Measurements from ENCODE around the gene AVPI1.
A peak's percentile ranks its signal among the peaks of the same experiment; 100 is the strongest.
"Not testable (repeated sequence)": the region's sequence is repeated elsewhere in the genome, so short reads cannot be mapped to it uniquely, and the experiment has no call there.

The AVPI1 gene

DNA sequence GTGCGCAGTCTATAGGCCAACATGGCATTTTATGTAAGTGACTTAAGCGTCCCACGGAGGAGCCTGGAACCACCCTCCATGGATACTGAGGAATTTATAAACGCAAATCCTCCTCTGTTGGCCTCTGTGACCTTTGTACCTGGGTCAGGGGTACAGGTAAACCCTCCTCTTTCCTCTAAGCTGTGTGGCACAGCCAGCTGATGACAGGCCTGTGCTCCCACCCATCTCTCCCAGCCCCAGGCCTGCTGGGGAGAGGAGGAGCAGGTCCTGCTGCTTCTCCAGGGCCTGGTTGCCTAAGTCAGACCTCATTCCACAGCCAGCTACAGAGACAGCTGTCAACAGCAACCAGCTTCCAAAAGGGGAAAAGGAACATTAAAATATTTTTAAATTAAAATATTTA, 5.0 kb downstream of the AVPI1 start:
- no peak for DNase-seq

DNA sequence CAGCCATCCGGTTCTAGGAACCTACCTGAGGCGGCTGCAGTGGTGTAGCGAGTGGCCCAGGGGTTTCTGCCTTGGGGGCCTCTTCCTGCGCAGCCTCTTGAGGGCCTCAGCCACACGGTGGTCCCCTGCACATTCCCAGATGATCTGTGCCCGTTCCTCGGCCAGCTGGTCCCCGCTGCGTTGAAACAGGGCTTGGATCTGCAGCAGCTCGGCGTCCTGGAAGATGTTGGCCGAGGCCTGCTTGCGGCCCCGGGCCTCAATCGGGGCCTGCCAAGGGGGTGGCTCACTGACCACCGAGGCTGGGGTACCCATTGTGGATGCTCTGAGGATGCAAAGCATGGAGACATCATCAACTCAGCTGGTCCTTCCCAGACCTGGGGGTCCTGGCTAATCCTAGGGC, 7.4 kb downstream of the AVPI1 start:
- no peak for DNase-seq

DNA sequence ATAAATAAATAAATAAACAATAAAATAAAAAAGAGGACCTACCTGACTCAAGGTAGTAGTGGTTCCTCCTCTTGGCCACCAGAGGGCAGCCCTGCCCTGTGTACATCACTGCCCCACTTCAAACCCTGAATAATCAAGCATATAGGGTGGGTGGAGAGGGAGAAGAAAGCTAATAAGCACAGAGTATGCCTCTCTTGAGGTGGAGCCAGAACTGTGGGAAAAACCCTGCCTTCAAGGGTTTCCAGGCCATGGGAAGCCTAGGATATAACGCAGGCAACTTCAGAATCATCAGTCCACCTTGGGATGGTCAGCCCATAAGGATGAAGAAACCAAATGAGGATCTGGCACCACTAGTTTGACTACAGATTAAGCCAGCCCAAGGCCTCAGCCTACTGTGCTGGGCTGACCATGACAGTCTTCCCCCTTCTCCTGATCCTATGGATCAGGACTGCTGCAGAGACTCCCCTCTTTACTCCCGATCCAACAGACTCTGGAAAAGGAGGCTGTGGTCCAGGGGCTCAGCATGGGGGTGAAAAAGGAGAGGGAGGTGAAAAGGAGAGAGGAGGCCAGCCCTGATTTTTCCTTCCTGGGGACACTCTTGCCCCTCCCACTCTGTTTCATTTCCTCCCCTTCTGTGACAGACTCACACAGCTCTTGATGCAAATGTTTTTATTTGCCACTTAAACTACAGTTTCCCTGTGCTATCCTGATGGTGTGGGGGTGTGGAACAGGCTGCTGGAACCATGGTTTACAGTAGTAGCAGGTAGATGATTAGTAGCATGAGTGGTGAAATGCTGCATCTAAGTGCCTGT, 10.1 kb downstream of the AVPI1 start:
- peak in 1 of 2 experiments; percentile 36 for DNase-seq

DNA sequence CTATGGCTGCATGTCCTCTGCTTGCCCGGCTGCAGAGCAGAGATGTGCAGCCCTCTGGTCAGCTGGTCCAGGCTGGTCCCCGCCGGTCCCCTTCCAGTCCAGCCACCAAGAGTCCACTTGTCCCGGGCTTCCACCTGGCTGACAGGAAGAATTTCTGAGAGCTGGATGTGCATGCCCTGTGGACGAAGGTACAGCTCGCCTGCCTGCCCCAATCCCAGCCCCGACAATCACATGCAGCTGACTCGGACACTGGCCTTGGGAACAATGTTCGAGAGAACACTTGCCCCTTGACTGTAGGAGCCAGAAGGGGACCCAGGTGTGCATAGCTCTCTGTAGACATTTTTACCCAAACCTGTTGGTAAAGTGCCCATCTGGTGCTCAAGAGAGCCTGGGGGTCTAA, 11.8 kb downstream of the AVPI1 start:
- DNase-seq = no peak

DNA sequence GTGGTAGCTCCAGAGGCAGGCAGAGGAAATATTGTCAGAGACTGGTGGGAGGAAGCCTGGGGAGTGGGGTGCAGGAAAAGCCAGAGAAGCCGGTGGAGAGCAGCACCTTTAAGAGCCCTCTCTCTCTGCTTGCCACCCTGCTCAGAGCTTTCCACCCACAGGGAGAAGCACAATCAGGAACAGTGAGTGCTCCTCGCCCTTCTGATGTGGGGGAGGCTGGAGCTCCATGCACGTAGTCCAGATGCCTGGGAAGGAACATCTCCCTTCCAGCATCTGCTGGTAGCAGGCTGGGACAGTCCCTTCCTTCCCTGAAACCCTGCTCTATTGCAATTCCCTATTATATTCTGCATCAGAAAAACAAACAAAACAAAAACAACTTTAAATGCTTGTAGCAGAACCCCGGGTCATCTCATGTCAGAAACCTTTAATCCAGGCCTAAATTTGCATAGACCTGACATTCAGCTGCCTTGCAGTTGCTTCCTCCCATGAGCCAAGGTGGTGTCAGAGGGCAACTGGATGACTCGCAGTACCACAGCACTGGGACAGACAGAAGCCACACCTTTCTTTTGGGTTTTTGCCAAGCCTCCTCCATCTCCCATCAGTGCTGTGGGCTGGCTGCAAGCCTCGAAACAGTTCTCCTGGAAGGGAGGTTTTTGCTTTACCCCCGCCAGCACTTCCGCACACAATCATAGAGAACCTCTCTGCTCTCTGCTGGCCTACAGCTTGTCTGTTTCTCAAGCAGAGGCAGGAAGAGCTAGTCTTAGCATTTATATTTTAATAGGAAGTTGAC, 13.1 kb downstream of the AVPI1 start:
- no peak for DNase-seq

DNA sequence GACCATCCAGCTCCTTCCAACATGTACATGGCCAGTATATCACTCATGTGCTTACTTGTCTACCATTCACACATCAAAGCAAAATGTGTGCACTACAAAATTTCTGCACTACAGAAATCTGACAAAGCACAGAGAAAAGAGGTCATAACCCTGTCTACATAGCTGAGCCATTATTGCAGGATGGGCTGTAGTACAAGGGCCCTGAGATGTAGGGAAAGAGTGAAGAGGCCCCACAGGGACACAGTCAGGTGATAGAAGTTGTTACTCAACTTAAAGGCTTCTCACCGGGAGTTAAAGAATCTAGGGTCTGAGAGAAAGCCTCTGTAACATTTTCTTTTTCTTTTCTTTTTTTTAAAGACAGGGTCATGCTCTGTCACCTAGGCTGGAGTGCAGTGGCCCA, 17.5 kb downstream of the AVPI1 start:
- no peak for DNase-seq

DNA sequence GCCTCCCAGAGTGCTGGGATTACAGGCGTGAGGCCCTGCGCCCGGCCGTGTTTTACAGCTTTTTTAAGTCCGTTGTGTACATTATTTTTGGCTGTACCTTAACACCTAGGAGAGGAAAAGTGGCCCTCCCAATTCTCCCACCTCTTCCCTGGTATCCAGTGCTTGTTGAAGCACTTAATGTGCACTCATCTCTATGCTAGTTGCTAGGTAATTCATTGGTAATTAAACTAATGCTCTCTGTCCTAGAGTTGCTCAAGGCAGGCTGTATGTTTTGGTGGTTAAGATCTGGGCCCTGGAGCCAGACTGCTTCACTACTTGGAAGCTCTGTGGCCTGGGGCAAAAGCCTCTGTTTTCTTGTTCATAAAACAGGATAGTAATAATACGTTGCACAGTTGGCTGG, 19.6 kb downstream of the AVPI1 start:
- no peak for DNase-seq

DNA sequence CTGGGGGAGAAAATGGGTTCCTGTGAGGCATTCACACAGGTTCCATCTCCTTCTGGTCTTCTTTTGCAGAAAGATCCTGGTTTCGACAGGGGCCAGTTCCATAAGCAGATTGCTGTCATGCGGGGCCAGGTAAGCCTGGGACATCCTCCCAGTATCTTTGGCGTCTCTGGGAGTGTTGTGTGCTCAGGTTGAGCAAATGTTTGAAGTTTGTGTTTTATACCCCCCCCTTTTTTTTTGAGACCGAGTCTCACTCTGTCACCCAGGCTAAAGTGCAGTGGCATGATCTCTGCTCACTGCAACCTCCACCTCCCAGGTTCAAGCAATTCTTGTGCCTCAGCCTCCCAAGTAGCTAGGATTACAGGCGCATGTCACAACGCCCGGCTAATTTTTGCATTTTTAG, 20.0 kb downstream of the AVPI1 start:
- DNase-seq = no peak

DNA sequence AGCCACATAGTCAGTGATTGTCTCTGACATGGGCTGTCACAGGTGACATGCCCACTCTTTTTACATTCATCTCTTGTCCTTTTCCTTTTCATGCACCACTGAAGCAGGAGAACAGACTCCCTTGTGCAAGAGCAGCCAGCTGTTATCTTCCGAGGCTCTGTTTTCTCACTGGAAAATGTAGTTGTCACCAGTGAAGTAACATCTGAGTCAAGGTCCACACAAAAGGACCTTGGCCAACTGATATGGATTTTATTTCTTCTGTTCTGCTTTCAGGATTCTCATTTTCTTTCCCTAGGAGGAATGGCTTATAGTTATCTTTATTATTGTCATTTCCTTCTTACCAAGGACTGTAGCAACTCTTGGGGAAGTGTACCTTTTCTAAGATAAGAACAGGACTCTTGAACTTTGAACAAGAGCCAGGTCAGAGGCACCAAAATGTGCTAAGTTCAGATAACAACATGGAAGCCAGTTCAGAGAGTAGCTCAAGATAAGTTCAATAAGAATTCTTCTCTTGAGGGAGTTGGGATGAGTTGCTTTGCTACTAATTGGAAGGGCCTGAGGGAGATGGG, 22.7 kb downstream of the AVPI1 start:
- no peak for DNase-seq

DNA sequence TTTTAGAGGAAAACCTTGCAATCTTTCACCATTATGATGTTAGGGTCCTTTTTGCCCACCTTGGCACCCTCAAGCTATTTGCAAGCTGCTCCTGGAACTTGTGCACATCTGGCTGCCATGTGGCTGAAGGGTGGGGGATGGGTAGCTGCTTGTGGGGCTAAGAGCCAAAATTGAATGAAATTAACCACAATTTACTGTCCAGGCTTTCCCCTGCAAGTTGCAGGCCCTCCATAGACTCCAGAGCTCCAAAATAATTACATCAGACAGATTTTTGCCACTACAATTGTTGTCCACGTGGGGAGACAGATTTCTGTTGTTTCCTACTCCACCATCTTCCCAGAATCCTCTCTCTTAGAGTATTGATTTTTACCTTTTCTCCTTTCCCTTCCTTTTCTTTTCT, 27.5 kb downstream of the AVPI1 start:
- DNase-seq = no peak

DNA sequence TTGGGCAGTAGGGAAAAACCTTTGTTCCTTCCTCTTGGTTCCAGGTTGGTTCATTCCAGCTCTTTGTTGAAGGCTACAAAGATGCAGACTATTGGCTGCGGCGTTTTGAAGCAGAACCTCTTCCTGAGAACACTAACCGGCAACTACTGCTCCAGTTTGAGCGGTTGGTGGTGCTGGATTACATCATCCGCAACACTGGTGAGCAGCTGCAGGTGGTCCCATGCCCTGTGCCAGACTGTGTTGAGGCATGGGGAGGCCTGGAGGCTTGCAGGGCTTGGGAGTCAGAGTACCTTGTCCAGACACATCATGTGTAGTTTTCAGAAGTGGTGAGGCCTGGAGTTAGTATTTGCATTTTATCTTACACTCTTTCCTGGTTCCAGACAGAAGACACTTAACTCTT, 30.3 kb downstream of the AVPI1 start:
- no peak for DNase-seq

DNA sequence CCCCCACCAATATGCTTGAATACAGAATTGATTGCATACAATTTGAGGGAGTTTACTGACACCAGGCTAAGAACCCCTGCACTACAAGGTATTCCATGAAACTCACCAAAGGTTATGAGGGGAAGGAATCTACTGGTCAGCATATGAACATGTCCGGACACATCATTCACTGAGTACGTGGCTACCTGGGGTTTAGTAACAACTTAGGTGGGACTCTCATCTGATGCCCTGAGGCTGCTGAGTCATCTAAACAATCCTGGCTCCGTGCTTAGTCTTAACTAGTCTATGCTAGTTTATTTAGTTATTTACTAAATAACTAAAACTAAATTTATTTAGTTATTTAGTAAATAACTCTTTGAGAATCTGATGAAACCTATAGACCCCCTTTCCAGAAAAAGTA, 35.3 kb downstream of the AVPI1 start:
- no peak for DNase-seq

DNA sequence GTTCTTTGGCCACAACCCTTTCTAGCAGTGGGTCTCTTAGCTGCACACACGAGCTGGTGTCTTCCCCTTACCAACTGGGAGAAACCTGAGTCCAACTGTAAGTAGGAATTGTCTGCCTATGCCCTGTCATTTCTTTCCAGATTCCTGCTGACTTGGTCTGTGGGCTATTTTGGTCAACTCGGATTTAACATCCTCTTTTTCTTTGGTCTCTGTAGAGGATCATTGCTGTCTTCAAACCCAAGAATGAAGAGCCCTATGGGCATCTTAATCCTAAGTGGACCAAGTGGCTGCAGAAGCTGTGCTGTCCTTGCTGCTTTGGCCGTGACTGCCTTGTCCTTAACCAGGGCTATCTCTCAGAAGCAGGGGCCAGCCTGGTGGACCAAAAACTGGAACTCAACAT, 36.3 kb downstream of the AVPI1 start:
- DNase-seq = no peak

DNA sequence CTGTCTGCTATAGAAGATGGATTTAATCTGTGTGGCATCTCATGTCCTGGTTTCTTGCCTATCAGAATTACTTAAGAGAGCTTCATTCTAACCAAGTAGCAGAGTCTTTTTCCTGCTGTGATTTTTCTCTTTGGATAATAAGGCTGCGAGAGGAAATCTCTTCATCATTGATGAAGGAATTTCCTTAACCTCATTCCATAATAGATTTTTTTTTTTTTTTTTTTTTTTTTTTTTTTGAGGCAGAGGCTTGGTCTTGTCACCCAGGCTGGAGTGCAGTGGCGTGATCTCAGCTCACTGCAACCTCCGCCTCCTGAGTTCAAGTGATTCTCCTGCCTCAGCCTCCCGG, 37.7 kb downstream of the AVPI1 start:
- DNase-seq = not testable (repeated sequence)

DNA sequence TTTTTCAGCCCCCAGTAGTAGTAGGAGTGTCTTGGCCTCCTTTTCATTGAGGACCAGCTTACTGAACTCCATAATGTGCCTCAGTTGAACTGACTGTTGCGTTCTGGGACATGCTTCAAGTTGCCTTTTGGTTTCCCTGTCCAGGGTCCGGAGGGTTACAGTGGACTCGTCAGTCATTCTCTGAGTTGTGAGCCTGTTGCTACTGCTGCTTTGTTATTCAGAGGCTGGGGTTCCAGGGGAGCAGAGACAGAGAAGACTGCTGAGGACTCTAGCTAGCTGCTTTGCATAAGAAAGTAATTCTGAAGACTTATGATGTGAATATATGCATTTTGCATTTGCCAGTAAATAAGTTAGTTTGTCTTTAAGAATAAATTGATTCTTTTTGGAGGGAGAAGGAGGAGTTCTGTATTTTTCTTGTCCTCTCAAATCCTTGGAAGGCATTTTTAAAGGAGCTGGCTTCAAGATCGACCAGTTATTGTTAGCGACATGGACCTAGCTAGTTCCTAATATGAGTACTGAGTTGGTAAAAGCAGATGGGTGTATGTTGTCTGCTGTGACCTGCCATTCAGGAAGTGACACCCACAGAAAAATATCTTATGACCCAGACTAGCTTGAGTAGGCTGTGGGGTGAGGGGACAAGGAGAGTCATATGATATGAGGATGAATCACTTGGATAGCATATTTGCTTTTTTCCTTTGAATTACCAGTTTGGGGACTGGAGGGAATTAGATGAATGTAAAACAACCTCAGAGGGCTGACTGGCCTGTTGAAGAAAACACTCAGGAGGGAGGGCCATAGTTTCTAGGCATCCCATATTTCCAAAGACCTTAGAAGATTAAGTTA, 38.3 kb downstream of the AVPI1 start:
- DNase-seq = no peak

DNA sequence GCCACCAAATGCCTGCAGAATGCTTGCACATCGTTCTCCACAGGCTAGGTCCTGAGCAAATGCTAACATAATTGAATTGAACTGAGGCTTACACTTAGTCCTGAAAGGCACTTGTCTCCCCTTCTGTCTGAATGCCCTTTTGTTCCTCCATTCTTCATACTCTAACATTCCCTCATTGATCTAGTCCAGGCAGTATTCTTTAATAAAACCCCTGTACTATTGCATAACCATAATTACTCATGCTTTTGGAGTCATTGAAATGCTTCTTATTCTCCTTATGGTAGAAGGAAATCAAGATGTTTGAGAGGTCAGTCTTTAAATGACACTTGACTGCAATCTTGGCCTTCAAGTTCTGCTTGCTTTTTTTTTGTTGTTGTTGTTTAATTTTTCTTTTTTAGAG, 39.5 kb downstream of the AVPI1 start:
- no peak for DNase-seq

DNA sequence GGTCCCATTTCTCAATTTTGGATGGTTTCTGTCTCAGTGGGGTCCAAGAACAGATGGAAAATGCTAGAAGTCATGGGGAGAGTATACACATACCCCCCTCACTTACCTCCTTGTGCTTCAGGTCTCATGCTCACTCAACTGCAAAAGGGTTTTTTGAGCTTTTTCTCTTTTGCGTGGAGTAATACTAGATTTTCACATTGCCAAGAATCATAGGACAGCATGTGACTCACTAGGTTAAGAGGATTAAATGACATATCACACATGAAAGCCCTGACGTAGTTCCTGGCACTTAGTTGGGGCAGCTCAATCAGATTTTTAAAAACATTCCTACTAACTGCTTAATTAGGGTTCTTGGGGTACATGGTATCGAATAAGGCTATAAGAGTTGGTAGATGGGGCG, 42.1 kb downstream of the AVPI1 start:
- no peak for DNase-seq

DNA sequence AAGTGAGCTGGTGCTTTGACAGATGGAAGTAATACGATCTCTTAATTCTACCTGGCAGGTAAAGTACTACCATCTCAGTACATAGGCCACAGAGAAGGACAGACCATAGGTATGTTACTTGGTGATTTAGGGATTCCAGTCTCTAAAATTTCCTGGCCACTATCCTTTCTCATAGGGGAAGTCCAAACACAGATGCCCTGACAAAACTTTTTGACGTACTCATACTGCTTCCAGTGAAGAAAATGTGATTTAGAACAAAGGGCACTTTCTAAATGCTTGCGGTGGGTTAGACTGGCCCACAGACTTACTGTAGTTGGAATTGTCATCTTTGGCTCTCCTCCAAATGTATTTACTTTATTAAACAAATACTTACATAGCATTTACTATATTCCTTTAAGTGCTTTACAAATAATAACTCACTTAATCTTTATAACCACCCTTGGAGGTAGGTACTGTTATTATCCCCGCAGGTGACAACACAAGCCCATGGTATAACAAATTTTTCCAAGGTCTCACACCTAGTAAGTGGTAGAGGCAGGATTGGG, 43.5 kb downstream of the AVPI1 start:
- no peak for DNase-seq

DNA sequence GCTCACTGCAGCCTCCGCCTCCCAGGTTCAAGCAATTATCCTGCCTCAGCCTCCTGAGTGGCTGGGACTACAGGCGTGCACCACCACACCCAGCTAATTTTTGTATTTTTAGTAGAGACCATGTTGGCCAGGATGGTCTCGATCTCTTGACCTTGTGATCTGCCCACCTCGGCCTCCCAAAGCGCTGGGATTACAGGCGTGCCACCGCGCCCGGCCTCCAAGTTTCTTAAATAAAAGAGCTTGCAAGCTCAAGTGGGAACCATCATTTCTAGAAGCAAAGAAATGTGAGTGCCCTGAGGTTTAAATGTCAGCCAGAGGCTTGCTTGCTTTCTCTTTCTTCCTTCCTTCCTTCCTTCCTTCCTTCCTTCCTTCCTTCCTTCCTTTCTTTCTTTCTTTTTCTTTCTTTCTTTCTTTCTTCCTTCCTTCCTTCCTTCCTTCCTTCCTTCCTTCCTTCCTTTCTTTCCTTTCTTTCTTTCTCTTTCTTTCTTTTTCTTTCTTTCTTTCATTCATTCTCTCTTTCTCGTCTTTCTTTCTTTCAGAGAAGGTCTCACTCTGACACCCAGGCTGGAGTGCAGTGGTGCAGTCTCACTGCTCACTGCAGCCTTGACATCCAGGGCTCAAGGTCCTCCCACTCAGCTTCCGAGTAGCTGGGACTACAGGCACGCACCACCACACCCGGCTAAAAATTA, 44.4 kb downstream of the AVPI1 start:
- not testable (repeated sequence) for DNase-seq

DNA sequence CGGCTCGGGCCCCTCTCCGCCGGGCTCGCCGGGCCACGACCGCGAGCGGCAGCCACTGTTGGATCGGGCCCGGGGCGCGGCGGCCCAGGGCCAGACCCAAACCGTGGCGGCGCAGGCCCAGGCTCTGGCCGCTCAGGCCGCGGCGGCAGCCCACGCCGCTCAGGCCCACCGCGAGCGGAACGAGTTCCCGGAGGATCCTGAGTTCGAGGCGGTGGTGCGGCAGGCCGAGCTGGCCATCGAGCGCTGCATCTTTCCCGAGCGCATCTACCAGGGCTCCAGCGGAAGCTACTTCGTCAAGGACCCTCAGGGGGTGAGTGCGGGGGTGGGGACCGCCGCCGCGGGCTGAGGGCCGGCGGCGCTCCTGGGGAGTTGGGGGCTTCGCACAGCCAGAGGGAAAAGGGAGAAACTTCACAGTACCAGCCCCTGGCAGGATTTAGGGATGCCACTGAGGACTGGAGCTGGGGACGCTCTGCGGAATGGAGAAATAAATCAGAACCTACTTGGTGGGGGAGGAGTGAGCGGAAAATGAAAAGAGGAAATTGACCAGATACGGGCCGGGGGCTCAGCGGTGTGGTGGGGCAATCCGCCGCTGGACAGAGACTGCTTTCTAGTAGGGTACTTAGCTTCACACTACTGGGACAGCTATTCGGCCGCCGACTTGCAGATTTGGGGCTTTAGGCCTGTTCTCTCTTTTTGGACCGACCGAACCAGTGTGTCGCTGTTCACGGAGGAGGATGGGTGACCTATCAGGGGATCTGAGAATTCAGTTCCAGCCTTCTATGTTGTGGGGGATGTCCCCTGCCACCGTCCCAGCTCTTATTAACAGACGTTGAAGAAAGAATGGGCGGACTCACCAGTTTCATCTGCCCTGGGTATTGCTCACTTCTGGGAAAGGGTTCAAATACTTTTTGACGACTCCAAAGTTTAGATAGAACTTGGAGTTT, 45.9 kb downstream of the AVPI1 start:
- no peak for DNase-seq
